AG20443 (cell line): Measurements from ENCODE around the gene CALML4.
"Not testable (repeated sequence)": the region's sequence is repeated elsewhere in the genome, so short reads cannot be mapped to it uniquely, and the experiment has no call there.

Source experiments
- DNase-seq: peaks from one replicate; pipeline ENCODE4 v3.0.0; 2012; ENCODE audit warnings: low spot score, mixed read lengths

The CALML4 gene

GRCh38 chr15:68224546-68225250 lies 19.6 kb upstream of the CALML4 start:
- DNase-seq: no peak

GRCh38 chr15:68224108-68224507 lies 19.0 kb upstream of the CALML4 start:
- DNase-seq: no peak

GRCh38 chr15:68223171-68223570 lies 18.0 kb upstream of the CALML4 start:
- DNase-seq: no peak

GRCh38 chr15:68222432-68222743 lies 17.3 kb upstream of the CALML4 start:
- not testable (repeated sequence) for DNase-seq

- DNase-seq: not testable (repeated sequence)
Measured at GRCh38 chr15:68221530-68222431, 16.6 kb upstream of the CALML4 start.

- DNase-seq: no peak
Measured at GRCh38 chr15:68220967-68221366, 15.8 kb upstream of the CALML4 start.

- no peak for DNase-seq
Measured at GRCh38 chr15:68220489-68220888, 15.4 kb upstream of the CALML4 start.

GRCh38 chr15:68218847-68219798 lies 14.0 kb upstream of the CALML4 start:
- no peak for DNase-seq

- DNase-seq: no peak
Measured at GRCh38 chr15:68218331-68218730, 13.2 kb upstream of the CALML4 start.

GRCh38 chr15:68217341-68217740 lies 12.2 kb upstream of the CALML4 start:
- DNase-seq: no peak

- no peak for DNase-seq
Measured at GRCh38 chr15:68214838-68215254, 9.7 kb upstream of the CALML4 start.

GRCh38 chr15:68213991-68214837 lies 9.1 kb upstream of the CALML4 start:
- no peak for DNase-seq

- DNase-seq: not testable (repeated sequence)
Measured at GRCh38 chr15:68213491-68213845, 8.3 kb upstream of the CALML4 start.

GRCh38 chr15:68211656-68212320 lies 6.7 kb upstream of the CALML4 start:
- DNase-seq: no peak

GRCh38 chr15:68210821-68211655 lies 5.9 kb upstream of the CALML4 start:
- DNase-seq: peak; percentile 90

GRCh38 chr15:68210409-68210756 lies 5.3 kb upstream of the CALML4 start:
- no peak for DNase-seq

GRCh38 chr15:68209735-68210408 lies 4.7 kb upstream of the CALML4 start:
- DNase-seq: no peak

GRCh38 chr15:68209272-68209671 lies 4.1 kb upstream of the CALML4 start:
- no peak for DNase-seq

GRCh38 chr15:68208636-68209240 lies 3.6 kb upstream of the CALML4 start:
- DNase-seq: no peak
